Measurements from ENCODE around the gene MEGF6. TPM values are rescaled to one million over a fixed set of nuclear protein-coding genes. Genes with fewer than 3 reads are reported as not detected.

Gene MEGF6
- total RNA-seq, 1 donor from 2014 or later = 198 TPM

GRCh38 chr1:3555131-3555920, 56.0 kb downstream of the MEGF6 start:
- no peak for TF ChIP-seq CTCF (IDR thresholded peaks at IDR 0.05; ENCODE audit: unreplicated experiment)
- DNase-seq (ENCODE audit: low spot score) = no peak
- H3K27ac Mint-ChIP-seq (ENCODE audit: unreplicated experiment) = no peak overlapping the region
- H3K4me3 Mint-ChIP-seq (ENCODE audit: unreplicated experiment) = no peak overlapping the region
- H3K36me3 Mint-ChIP-seq (ENCODE audit: low read depth, unreplicated experiment) = peaks cover 25% of the 10 kb centered on the region
- no peaks in the 10 kb centered on the region for H3K9me3 Mint-ChIP-seq (ENCODE audit: unreplicated experiment)
- peaks cover 4% of the 10 kb centered on the region for H3K27me3 Mint-ChIP-seq (ENCODE audit: unreplicated experiment)
- H3K4me1 Mint-ChIP-seq (ENCODE audit: unreplicated experiment) = peaks cover 4% of the 10 kb centered on the region

GRCh38 chr1:3553940-3554223, 57.4 kb downstream of the MEGF6 start:
- no peak for TF ChIP-seq CTCF (IDR thresholded peaks at IDR 0.05; ENCODE audit: unreplicated experiment)
- Mint-ChIP-seq H3K4me3 (ENCODE audit: unreplicated experiment) (no peak overlapping the region), H3K36me3 (ENCODE audit: low read depth, unreplicated experiment) (peaks cover 19% of the 10 kb centered on the region), H3K9me3 (ENCODE audit: unreplicated experiment) (no peaks in the 10 kb centered on the region), H3K27me3 (ENCODE audit: unreplicated experiment) (peaks cover 2% of the 10 kb centered on the region), H3K27ac (ENCODE audit: unreplicated experiment) (no peak overlapping the region), H3K4me1 (ENCODE audit: unreplicated experiment) (peaks cover 4% of the 10 kb centered on the region)
- DNase-seq (ENCODE audit: low spot score) = no peak

- TF ChIP-seq CTCF (IDR thresholded peaks at IDR 0.05; ENCODE audit: unreplicated experiment) = no peak
- peaks cover 16% of the 10 kb centered on the region for H3K36me3 Mint-ChIP-seq (ENCODE audit: low read depth, unreplicated experiment)
These were observed 58.0 kb downstream of the MEGF6 start for GRCh38 chr1:3553166-3553939.

GRCh38 chr1:3552751-3553150, 58.6 kb downstream of the MEGF6 start:
- peaks cover 11% of the 10 kb centered on the region for H3K36me3 Mint-ChIP-seq (ENCODE audit: low read depth, unreplicated experiment)
- no peak for TF ChIP-seq CTCF (IDR thresholded peaks at IDR 0.05; ENCODE audit: unreplicated experiment)
- H3K27me3 Mint-ChIP-seq (ENCODE audit: unreplicated experiment) = peaks cover 2% of the 10 kb centered on the region
- no peaks in the 10 kb centered on the region for H3K9me3 Mint-ChIP-seq (ENCODE audit: unreplicated experiment)
- no peak overlapping the region for H3K4me3 Mint-ChIP-seq (ENCODE audit: unreplicated experiment)
- no peak for DNase-seq (ENCODE audit: low spot score)
- no peak overlapping the region for H3K27ac Mint-ChIP-seq (ENCODE audit: unreplicated experiment)
- H3K4me1 Mint-ChIP-seq (ENCODE audit: unreplicated experiment) = no peaks in the 10 kb centered on the region

More at GRCh38 chr1:3553166-3553939, 58.0 kb downstream of the MEGF6 start:
- peaks cover 2% of the 10 kb centered on the region for H3K27me3 Mint-ChIP-seq (ENCODE audit: unreplicated experiment)
- no peak for DNase-seq (ENCODE audit: low spot score)
- no peak overlapping the region for H3K4me3 Mint-ChIP-seq (ENCODE audit: unreplicated experiment)
- H3K27ac Mint-ChIP-seq (ENCODE audit: unreplicated experiment) = no peak overlapping the region
- peaks cover 4% of the 10 kb centered on the region for H3K4me1 Mint-ChIP-seq (ENCODE audit: unreplicated experiment)
- no peaks in the 10 kb centered on the region for H3K9me3 Mint-ChIP-seq (ENCODE audit: unreplicated experiment)

- Mint-ChIP-seq H3K9me3 (ENCODE audit: unreplicated experiment) (no peaks in the 10 kb centered on the region), H3K36me3 (ENCODE audit: low read depth, unreplicated experiment) (peaks cover 11% of the 10 kb centered on the region), H3K27me3 (ENCODE audit: unreplicated experiment) (peaks cover 2% of the 10 kb centered on the region), H3K4me1 (ENCODE audit: unreplicated experiment) (no peaks in the 10 kb centered on the region), H3K27ac (ENCODE audit: unreplicated experiment) (no peak overlapping the region), H3K4me3 (ENCODE audit: unreplicated experiment) (no peak overlapping the region)
- no peak for TF ChIP-seq CTCF (IDR thresholded peaks at IDR 0.05; ENCODE audit: unreplicated experiment)
- no peak for DNase-seq (ENCODE audit: low spot score)
These were observed 59.1 kb downstream of the MEGF6 start for GRCh38 chr1:3552176-3552575.

Data from endothelial cell (in vitro differentiated cells).